ENCODE results near the gene DDX52. TPM values are rescaled to one million over a fixed set of nuclear protein-coding genes. Genes with fewer than 3 reads are reported as not detected.

The DDX52 gene
- total RNA-seq, 1 experiment from 2014 or later = 27.7 TPM

DNA sequence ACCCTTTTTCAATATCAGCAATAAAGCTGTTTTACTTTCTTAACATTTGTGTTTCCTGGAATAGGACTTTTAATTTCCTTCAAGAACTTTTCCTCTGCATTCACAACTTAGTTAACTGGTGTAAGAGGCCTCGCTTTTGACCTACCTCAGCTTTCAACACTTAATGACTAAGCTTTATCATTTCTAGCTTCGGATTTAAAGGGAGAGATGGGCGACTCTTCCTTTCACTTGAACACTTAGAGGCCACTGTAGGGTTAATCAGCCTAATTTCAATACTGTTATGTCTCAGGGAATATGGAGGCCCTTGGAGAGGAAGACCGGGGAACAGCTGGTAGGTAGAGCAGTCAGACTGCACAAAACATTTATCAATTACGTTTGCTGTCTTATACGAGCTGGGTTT, 38.7 kb downstream of the DDX52 start:
- intact Hi-C loops (cut with micrococcal nuclease; ENCODE audit: unreplicated experiment) = loop anchor here (10.0 kb wide), 1 partner anchor 250 kb away; no protein-coding TSS in a partner anchor
- Histone ChIP-seq H3K27me3 (replicated peaks; ENCODE audit: insufficient read depth, low read depth, low read length, poor library complexity) (no peaks in the 10 kb centered on the region), H3K4me1 (ENCODE audit: insufficient read depth, low read length, poor library complexity, severe bottlenecking) (no peaks in the 10 kb centered on the region), H3K4me3 (ENCODE audit: low read depth, low read length, poor library complexity, severe bottlenecking) (no peak overlapping the region), H3K27ac (ENCODE audit: low read depth, low read length, poor library complexity, severe bottlenecking) (no peak overlapping the region), H3K36me3 (ENCODE audit: insufficient read depth, low read length, poor library complexity, severe bottlenecking) (no peaks in the 10 kb centered on the region), H3K9me3 (ENCODE audit: low read depth, low read length, poor library complexity, severe bottlenecking) (no peaks in the 10 kb centered on the region)
- DNase-seq (ENCODE audit: low spot score) = no peak
- CTCF ChIA-PET = no interaction called here
- BruUV-seq (replicated peaks) = no TSS peak
- POLR2A ChIA-PET (ENCODE audit: low non-redundant PET) = no interaction called here
- no peak for TF ChIP-seq EZH2 (IDR thresholded peaks at IDR 0.05; ENCODE audit: borderline replicate concordance, low read depth, low read length, poor library complexity, severe bottlenecking)
- TF ChIP-seq, protein P1, sequence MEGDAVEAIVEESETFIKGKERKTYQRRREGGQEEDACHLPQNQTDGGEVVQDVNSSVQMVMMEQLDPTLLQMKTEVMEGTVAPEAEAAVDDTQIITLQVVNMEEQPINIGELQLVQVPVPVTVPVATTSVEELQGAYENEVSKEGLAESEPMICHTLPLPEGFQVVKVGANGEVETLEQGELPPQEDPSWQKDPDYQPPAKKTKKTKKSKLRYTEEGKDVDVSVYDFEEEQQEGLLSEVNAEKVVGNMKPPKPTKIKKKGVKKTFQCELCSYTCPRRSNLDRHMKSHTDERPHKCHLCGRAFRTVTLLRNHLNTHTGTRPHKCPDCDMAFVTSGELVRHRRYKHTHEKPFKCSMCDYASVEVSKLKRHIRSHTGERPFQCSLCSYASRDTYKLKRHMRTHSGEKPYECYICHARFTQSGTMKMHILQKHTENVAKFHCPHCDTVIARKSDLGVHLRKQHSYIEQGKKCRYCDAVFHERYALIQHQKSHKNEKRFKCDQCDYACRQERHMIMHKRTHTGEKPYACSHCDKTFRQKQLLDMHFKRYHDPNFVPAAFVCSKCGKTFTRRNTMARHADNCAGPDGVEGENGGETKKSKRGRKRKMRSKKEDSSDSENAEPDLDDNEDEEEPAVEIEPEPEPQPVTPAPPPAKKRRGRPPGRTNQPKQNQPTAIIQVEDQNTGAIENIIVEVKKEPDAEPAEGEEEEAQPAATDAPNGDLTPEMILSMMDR (conservative IDR thresholded peaks at IDR 0.05; ENCODE audit: low read depth, low read length) = no peak

DNA sequence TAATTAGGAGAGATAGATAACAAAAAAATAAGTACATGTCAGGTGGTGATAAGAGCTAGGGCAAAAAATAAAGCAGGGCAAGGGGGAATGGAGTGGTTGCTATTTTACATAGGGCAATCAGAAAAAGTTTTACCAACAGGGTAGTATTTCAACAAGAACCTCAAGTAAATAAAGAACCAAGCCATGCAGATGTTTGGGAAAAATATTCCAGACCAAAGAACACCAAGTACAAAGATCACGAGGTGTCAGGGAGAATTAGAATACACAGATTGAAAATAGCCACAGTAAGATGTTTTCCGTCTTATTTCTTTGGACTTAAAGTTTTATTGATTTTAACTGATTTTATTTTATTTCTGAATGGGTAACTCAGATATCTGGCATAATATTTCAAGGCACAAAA, 45.1 kb downstream of the DDX52 start:
- ChIA-PET CTCF (no interaction called here), POLR2A (ENCODE audit: low non-redundant PET) (no interaction called here)
- no peak overlapping the region for H3K4me3 ChIP-seq (ENCODE audit: low read depth, low read length, poor library complexity, severe bottlenecking)
- DNase-seq (ENCODE audit: low spot score) = no peak
- no TSS peak for BruUV-seq (replicated peaks)
- H3K36me3 ChIP-seq (ENCODE audit: insufficient read depth, low read length, poor library complexity, severe bottlenecking) = peaks cover 3% of the 10 kb centered on the region
- H3K9me3 ChIP-seq (ENCODE audit: low read depth, low read length, poor library complexity, severe bottlenecking) = no peaks in the 10 kb centered on the region
- intact Hi-C loops (cut with micrococcal nuclease; ENCODE audit: unreplicated experiment) = no loop called here
- H3K27ac ChIP-seq (ENCODE audit: low read depth, low read length, poor library complexity, severe bottlenecking) = no peak overlapping the region
- H3K4me1 ChIP-seq (ENCODE audit: insufficient read depth, low read length, poor library complexity, severe bottlenecking) = no peaks in the 10 kb centered on the region
- TF ChIP-seq EZH2 (IDR thresholded peaks at IDR 0.05; ENCODE audit: borderline replicate concordance, low read depth, low read length, poor library complexity, severe bottlenecking) = no peak
- TF ChIP-seq, protein P1 (conservative IDR thresholded peaks at IDR 0.05; ENCODE audit: low read depth, low read length) = no peak
- no peaks in the 10 kb centered on the region for H3K27me3 ChIP-seq (replicated peaks; ENCODE audit: insufficient read depth, low read depth, low read length, poor library complexity)

DNA sequence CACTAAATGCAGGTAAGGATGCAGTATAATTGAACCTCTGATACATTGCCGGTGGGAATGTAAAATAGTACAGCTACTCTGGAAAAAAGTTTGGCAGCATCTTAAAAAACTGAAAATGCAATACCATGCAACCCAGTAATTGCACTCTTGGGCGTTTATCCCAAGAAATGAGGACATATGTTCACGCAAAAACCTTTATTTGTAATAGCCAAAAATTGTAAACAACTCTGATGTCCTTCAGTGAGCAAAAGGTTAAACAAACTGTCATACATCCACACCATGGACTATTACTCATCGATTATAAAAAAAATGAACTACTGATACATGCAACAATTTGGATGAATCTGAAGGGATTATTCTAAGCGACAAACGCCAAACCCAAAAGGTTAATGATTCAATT, 51.0 kb downstream of the DDX52 start:
- ChIA-PET POLR2A (ENCODE audit: low non-redundant PET) (no interaction called here), CTCF (no interaction called here)
- Histone ChIP-seq H3K36me3 (ENCODE audit: insufficient read depth, low read length, poor library complexity, severe bottlenecking) (peaks cover 3% of the 10 kb centered on the region), H3K27me3 (replicated peaks; ENCODE audit: insufficient read depth, low read depth, low read length, poor library complexity) (no peaks in the 10 kb centered on the region), H3K27ac (ENCODE audit: low read depth, low read length, poor library complexity, severe bottlenecking) (no peak overlapping the region), H3K4me1 (ENCODE audit: insufficient read depth, low read length, poor library complexity, severe bottlenecking) (no peaks in the 10 kb centered on the region), H3K4me3 (ENCODE audit: low read depth, low read length, poor library complexity, severe bottlenecking) (no peak overlapping the region), H3K9me3 (ENCODE audit: low read depth, low read length, poor library complexity, severe bottlenecking) (no peaks in the 10 kb centered on the region)
- TF ChIP-seq, protein P1 (conservative IDR thresholded peaks at IDR 0.05; ENCODE audit: low read depth, low read length) = no peak
- TF ChIP-seq EZH2 (IDR thresholded peaks at IDR 0.05; ENCODE audit: borderline replicate concordance, low read depth, low read length, poor library complexity, severe bottlenecking) = no peak
- DNase-seq (ENCODE audit: low spot score) = no peak
- BruUV-seq (replicated peaks) = no TSS peak
- intact Hi-C loops (cut with micrococcal nuclease; ENCODE audit: unreplicated experiment) = no loop called here
